Spleen (tissue), 11 donors: ENCODE measurements around the gene CFAP70. TPM values are rescaled to one million over a fixed set of nuclear protein-coding genes. Genes with fewer than 3 reads are reported as not detected.

ENCODE experiments used
- DNase-seq: peaks from one replicate; pipeline ENCODE4 v3.0.0-alpha.2; 2020
- H3K27ac ChIP-seq, 8 donors: fragments of 200-600 bp; sonication (generic) in 7 of 8; 1 replicate in 4 of 8; 2 replicates in 4 of 8; pipeline versions ENCODE4 v1.5.0 to v1.8.0; 2016 to 2021; ENCODE audit warnings: inconsistent platforms in 4 of 8, mild to moderate bottlenecking in 4 of 8, moderate library complexity in 1 of 8
- H3K27me3 ChIP-seq, 7 donors: fragments of 200-600 bp; sonication (generic) in 6 of 7; replicated peaks in 1 of 7; 1 replicate in 4 of 7; 2 replicates in 3 of 7; pipeline versions ENCODE4 v1.5.0 to v1.8.0; 2016 to 2021; ENCODE audit warnings: inconsistent platforms in 3 of 7, mild to moderate bottlenecking in 1 of 7
- H3K36me3 ChIP-seq, 6 donors: fragments of 200-600 bp; sonication (generic) in 5 of 6; 1 replicate in 4 of 6; 2 replicates in 2 of 6; pipeline versions ENCODE4 v1.5.0 to v1.8.0; 2016 to 2021; ENCODE audit warnings: inconsistent platforms in 2 of 6
- H3K4me1 ChIP-seq, 6 donors: fragments of 200-600 bp; sonication (generic) in 5 of 6; 1 replicate in 3 of 6; 2 replicates in 3 of 6; pipeline versions ENCODE4 v1.5.0 to v1.8.0; 2016 to 2021; ENCODE audit warnings: inconsistent platforms in 3 of 6
- H3K4me3 ChIP-seq, 8 donors: fragments of 200-600 bp; sonication (generic) in 7 of 8; 1 replicate in 4 of 8; 2 replicates in 4 of 8; pipeline versions ENCODE4 v1.5.0 to v1.8.0; 2016 to 2021; ENCODE audit warnings: inconsistent platforms in 4 of 8, mild to moderate bottlenecking in 4 of 8, moderate library complexity in 2 of 8
- H3K9me3 ChIP-seq, 8 donors: fragments of 200-600 bp; sonication (generic) in 7 of 8; 1 replicate in 4 of 8; 2 replicates in 4 of 8; pipeline versions ENCODE4 v1.5.0 to v1.8.0; 2016 to 2021; ENCODE audit warnings: inconsistent platforms in 4 of 8
- CTCF ChIP-seq, 11 experiments: fragments of 200-600 bp in 7 of 11; fragments of 450-650 bp in 4 of 11; sonication (generic) in 4 of 11; IDR thresholded peaks in 8 of 11; conservative IDR thresholded peaks in 3 of 11; 1 replicate in 7 of 11; 2 replicates in 4 of 11; pipeline versions ENCODE4 v1.4.0 to v1.8.0; 2016 to 2021; ENCODE audit warnings: antibody characterized with exemption in 11 of 11, inconsistent platforms in 4 of 11, mild to moderate bottlenecking in 1 of 11
- POLR2A ChIP-seq, 3 donors: fragments of 450-650 bp; IDR thresholded peaks; one replicate each; pipeline ENCODE4 v1.5.1; 2017; ENCODE audit warnings: antibody characterized with exemption in 3 of 3, mild to moderate bottlenecking in 1 of 3
- POLR2AphosphoS5 ChIP-seq, 3 donors: sonication (generic); formaldehyde crosslinking; IDR thresholded peaks; one replicate each; pipeline ENCODE4 v1.5.1; 2017; ENCODE audit warnings: antibody characterized with exemption in 3 of 3
- whole genome bisulfite sequencing, 5 donors: extraction: QIAGEN DNeasy Blood & Tissue Kit in 3 of 5; methylation state at CpG; one replicate each; pipeline versions ENCODE4 v1.1.5 to v1.1.7; 2013 to 2018; 5-methylcytosine and 5-hydroxymethylcytosine counted together
- intact Hi-C: fragments of 100-400 bp; cut with DNase I; formaldehyde crosslinking; loops from one replicate; pipeline ENCODE4 v1.15.0; 2023; ENCODE audit warnings: low total_unique reads
- polyA plus RNA-seq, 3 donors: library from polyadenylated mRNA; stranded (reverse); fragments of 200-250 nt; gene quantifications; one replicate each; pipeline ENCODE4 v1.2.1, GENCODE V29; 2013
- total RNA-seq, 7 donors: library from RNA; depleted of rRNA in 3 of 7; stranded (reverse); fragments of >200 nt in 3 of 7; fragmentation: NEBNext Ultra II Directional in 4 of 7; extraction: Animal tissue kit (Norgen Biotek cat#: 25700) in 4 of 7; gene quantifications; one replicate each; pipeline versions ENCODE4 v1.1.0 to v1.2.1, GENCODE V29; 2016 to 2021
- donor health status: healthy with polysubstance abuse.
- donor health status: DM: no; HTN: no; CAD: no; lungs with moderate emphysema.
- donor health status: DM: no; HTN: no; CAD: no.
- donor health status: Bipolar disorder and iron deficiency.
- donor health status: healthy.
- donor health status: DM: no; HTN: no; CAD: no.
- donor health status: DM: yes; HTN: yes; CAD: no.

Gene CFAP70
- total and polyA plus RNA-seq, 10 donors: 1.3 to 5.7 (median 3.0) TPM

GRCh38 chr10:73238990-73239566 lies 119.6 kb downstream of the CFAP70 start:
- TF ChIP-seq POLR2AphosphoS5 (IDR thresholded peaks at IDR 0.05) (no peak), POLR2A (IDR thresholded peaks at IDR 0.05) (no peak), CTCF (IDR thresholded peaks at IDR 0.05 in 8 of 11, conservative IDR thresholded peaks at IDR 0.05 in 3 of 11) (no peak)

GRCh38 chr10:73234695-73235094 lies 124.0 kb downstream of the CFAP70 start:
- no peaks in the 10 kb centered on the region for H3K27me3 ChIP-seq
- TF ChIP-seq CTCF (IDR thresholded peaks at IDR 0.05 in 8 of 11, conservative IDR thresholded peaks at IDR 0.05 in 3 of 11): no peak
- TF ChIP-seq POLR2A (IDR thresholded peaks at IDR 0.05): no peak
- TF ChIP-seq POLR2AphosphoS5 (IDR thresholded peaks at IDR 0.05): no peak
- H3K27ac ChIP-seq: no peak overlapping the region
- intact Hi-C loops: no loop called here
- no peak for DNase-seq
- H3K36me3 ChIP-seq: peaks cover 0 to 98% (median 39%) of the 10 kb centered on the region in 6 donors
- no peak overlapping the region for H3K4me3 ChIP-seq
- no peaks in the 10 kb centered on the region for H3K4me1 ChIP-seq
- no peaks in the 10 kb centered on the region for H3K9me3 ChIP-seq
- 92 to 95% (median 93%) methylated on average over 7 of the region's 7 CpGs for WGBS, 5 donors

More at GRCh38 chr10:73238990-73239566, 119.6 kb downstream of the CFAP70 start:
- H3K27me3 ChIP-seq: no peaks in the 10 kb centered on the region
- peaks cover 0 to 10% (median 8%) of the 10 kb centered on the region in 6 donors for H3K4me1 ChIP-seq
- no peak overlapping the region for H3K27ac ChIP-seq
- H3K36me3 ChIP-seq: peaks cover 0 to 100% (median 63%) of the 10 kb centered on the region in 6 donors
- no peaks in the 10 kb centered on the region for H3K9me3 ChIP-seq
- WGBS, 5 donors: 94 to 97% (median 94%) methylated on average over 5 of the region's 5 CpGs
- no peak overlapping the region for H3K4me3 ChIP-seq
- intact Hi-C loops: no loop called here
- no peak for DNase-seq

GRCh38 chr10:73233883-73234282 lies 124.8 kb downstream of the CFAP70 start:
- DNase-seq: no peak
- WGBS, 5 donors: 84 to 95% (median 88%) methylated on average over 2 of the region's 2 CpGs
- H3K27ac ChIP-seq: no peak overlapping the region
- H3K9me3 ChIP-seq: no peaks in the 10 kb centered on the region
- intact Hi-C loops: no loop called here
- H3K4me1 ChIP-seq: no peaks in the 10 kb centered on the region
- TF ChIP-seq CTCF (IDR thresholded peaks at IDR 0.05 in 8 of 11, conservative IDR thresholded peaks at IDR 0.05 in 3 of 11) (no peak), POLR2A (IDR thresholded peaks at IDR 0.05) (no peak), POLR2AphosphoS5 (IDR thresholded peaks at IDR 0.05) (no peak)
- peaks cover 0 to 96% (median 34%) of the 10 kb centered on the region in 6 donors for H3K36me3 ChIP-seq
- H3K4me3 ChIP-seq: no peak overlapping the region
- H3K27me3 ChIP-seq: no peaks in the 10 kb centered on the region

- H3K27me3 ChIP-seq: no peaks in the 10 kb centered on the region
- peaks cover 0 to 9% (median 0%) of the 10 kb centered on the region in 6 donors for H3K4me1 ChIP-seq
- H3K9me3 ChIP-seq: no peaks in the 10 kb centered on the region
- no peak overlapping the region for H3K27ac ChIP-seq
- peaks cover 0 to 95% (median 32%) of the 10 kb centered on the region in 6 donors for H3K36me3 ChIP-seq
- no peak for DNase-seq
- WGBS, 5 donors: 88 to 93% (median 89%) methylated on average over 8 of the region's 8 CpGs
- intact Hi-C loops: no loop called here
- TF ChIP-seq POLR2A (IDR thresholded peaks at IDR 0.05) (no peak), POLR2AphosphoS5 (IDR thresholded peaks at IDR 0.05) (no peak), CTCF (IDR thresholded peaks at IDR 0.05 in 8 of 11, conservative IDR thresholded peaks at IDR 0.05 in 3 of 11) (no peak)
- H3K4me3 ChIP-seq: no peak overlapping the region
These were observed 125.8 kb downstream of the CFAP70 start for GRCh38 chr10:73232887-73233286.
